IMR-90 (cell line): ENCODE measurements around the gene MAPK13. TPM values are rescaled to one million over a fixed set of nuclear protein-coding genes. Genes with fewer than 3 reads are reported as not detected.

ENCODE experiments used
- ATAC-seq: fragments of 200-7000 bp; cut with Tn5 transposase; 2 replicates; pipeline ENCODE4 v1.9.1; 2020; ENCODE audit warnings: low read depth, mild to moderate bottlenecking, moderate library complexity
- BruUV-seq: library from RNA; stranded (reverse); fragments of 400-500 nt; replicated peaks from 2 replicates; lab custom pipeline; 2021; lab: Mats Ljungman, UMichigan
- CTCF ChIA-PET: fragments of 300-600 bp; formaldehyde crosslinking; extraction: SDS; loops from one replicate; lab custom pipeline; 2021; ENCODE audit warnings: antibody characterized with exemption; lab: Yijun Ruan, JAX
- POLR2A ChIA-PET: fragments of 300-600 bp; sonication (Branson Sonifier 250); formaldehyde crosslinking; loops from one replicate; lab custom pipeline; 2022; ENCODE audit warnings: antibody characterized with exemption; ENCODE audit not compliant: unreplicated experiment; lab: Charles Lee
- DNase-seq: peaks from one replicate; pipeline ENCODE4 v3.0.0; 2013
- H2AFZ ChIP-seq: replicated peaks from 2 replicates; pipeline ENCODE3; 2013; ENCODE audit warnings: low read length, mild to moderate bottlenecking; ENCODE audit not compliant: poor library complexity
- H2AK5ac ChIP-seq: 2 replicates; pipeline ENCODE4 v1.6.1; 2013; ENCODE audit warnings: low read depth, low read length, inconsistent platforms
- H2AK9ac ChIP-seq: replicated peaks from 2 replicates; pipeline ENCODE3; 2013; ENCODE audit warnings: mild to moderate bottlenecking, low read depth, low read length, moderate library complexity; ENCODE audit not compliant: poor library complexity
- H2BK120ac ChIP-seq: 2 replicates; pipeline ENCODE4 v1.6.1; 2013; ENCODE audit warnings: low read depth, low read length, inconsistent platforms
- H2BK15ac ChIP-seq: 3 replicates; pipeline ENCODE4 v1.6.1; 2013; ENCODE audit warnings: low read depth, low read length, inconsistent platforms
- H2BK20ac ChIP-seq: 2 replicates; pipeline ENCODE4 v1.6.1; 2013; ENCODE audit warnings: low read depth, mild to moderate bottlenecking, inconsistent platforms, low read length, moderate library complexity
- H2BK5ac ChIP-seq: 2 replicates; pipeline ENCODE4 v1.6.1; 2013; ENCODE audit warnings: mild to moderate bottlenecking, low read depth, low read length, inconsistent platforms; ENCODE audit not compliant: poor library complexity, severe bottlenecking
- H3K14ac ChIP-seq: replicated peaks from 2 replicates; pipeline ENCODE4 v1.6.1; 2013; ENCODE audit warnings: low read depth, low read length, inconsistent platforms
- H3K18ac ChIP-seq: 2 replicates; pipeline ENCODE4 v1.6.1; 2013; ENCODE audit warnings: low read depth, low read length, control low read depth
- H3K23ac ChIP-seq: 2 replicates; pipeline ENCODE4 v1.6.1; 2013; ENCODE audit warnings: low read depth, low read length, inconsistent platforms
- H3K27ac ChIP-seq: 2 replicates; pipeline ENCODE4 v1.5.1; 2013; ENCODE audit warnings: mild to moderate bottlenecking, control low read depth, low read length; ENCODE audit not compliant: insufficient read depth
- H3K27me3 ChIP-seq: 2 replicates; pipeline ENCODE4 v1.6.1; 2013; ENCODE audit warnings: low read length; ENCODE audit not compliant: control insufficient read depth, insufficient read depth
- H3K36me3 ChIP-seq: 2 replicates; pipeline ENCODE4 v1.6.1; 2013; ENCODE audit warnings: low read length, mixed read lengths; ENCODE audit not compliant: control insufficient read depth, insufficient read depth
- H3K4ac ChIP-seq: 2 replicates; pipeline ENCODE4 v1.6.1; 2013; ENCODE audit warnings: low read depth, low read length, inconsistent platforms
- H3K4me1 ChIP-seq: 2 replicates; pipeline ENCODE4 v1.6.1; 2013; ENCODE audit warnings: low read length, mixed read lengths; ENCODE audit not compliant: control insufficient read depth, insufficient read depth
- H3K4me2 ChIP-seq: 2 replicates; pipeline ENCODE4 v1.6.1; 2013; ENCODE audit warnings: low read depth, mild to moderate bottlenecking, control low read depth, low read length, moderate library complexity
- H3K4me3 ChIP-seq: 2 replicates; pipeline ENCODE4 v1.5.1; 2013; ENCODE audit warnings: low read depth, mild to moderate bottlenecking, control low read depth, low read length, moderate library complexity; ENCODE audit not compliant: insufficient read depth
- H3K56ac ChIP-seq: 2 replicates; pipeline ENCODE4 v1.6.1; 2013; ENCODE audit warnings: low read length, inconsistent platforms; ENCODE audit not compliant: insufficient read depth; ENCODE audit errors: extremely low read depth
- H3K79me1 ChIP-seq, 2 experiments: 2 replicates each; pipeline ENCODE4 v1.6.1; 2013; ENCODE audit warnings: low read length in 2 of 2, inconsistent platforms in 1 of 2, low read depth in 1 of 2
- H3K9ac ChIP-seq: 2 replicates; pipeline ENCODE4 v1.6.1; 2013; ENCODE audit warnings: low read depth, low read length, control low read depth
- H3K9me1 ChIP-seq: 2 replicates; pipeline ENCODE4 v1.6.1; 2013; ENCODE audit warnings: low read length, inconsistent platforms; ENCODE audit not compliant: insufficient read depth
- H3K9me3 ChIP-seq: 2 replicates; pipeline ENCODE4 v1.6.1; 2013; ENCODE audit warnings: low read length; ENCODE audit not compliant: control insufficient read depth, insufficient read depth
- H4K20me1 ChIP-seq: 2 replicates; pipeline ENCODE4 v1.6.1; 2013; ENCODE audit warnings: low read length, inconsistent platforms; ENCODE audit not compliant: insufficient read depth
- H4K5ac ChIP-seq: 2 replicates; pipeline ENCODE4 v1.6.1; 2013; ENCODE audit warnings: mild to moderate bottlenecking, low read depth, low read length, control low read depth
- H4K8ac ChIP-seq, 2 experiments: 2 replicates each; pipeline ENCODE4 v1.6.1; 2013; ENCODE audit warnings: low read depth in 2 of 2, low read length in 2 of 2, control low read depth in 1 of 2, inconsistent platforms in 1 of 2
- H4K91ac ChIP-seq: 2 replicates; pipeline ENCODE4 v1.6.1; 2013; ENCODE audit warnings: low read depth, low read length, inconsistent platforms; ENCODE audit not compliant: insufficient read depth
- BHLHE40 ChIP-seq: fragments of 150-350 bp; IDR thresholded peaks from 2 replicates; pipeline ENCODE4 v1.6.1; 2016; ENCODE audit warnings: mild to moderate bottlenecking, low read depth, low read length
- CEBPB ChIP-seq: IDR thresholded peaks from 2 replicates; pipeline ENCODE4 v1.6.1; 2012; ENCODE audit warnings: low read depth, low read length, improper control_type of control experiment
- CHD1 ChIP-seq: IDR thresholded peaks from 2 replicates; pipeline ENCODE4 v1.6.1; 2012; ENCODE audit warnings: low read depth, low read length, improper control_type of control experiment
- FOS ChIP-seq: fragments of 150-350 bp; IDR thresholded peaks from 2 replicates; pipeline ENCODE4 v1.6.1; 2016; ENCODE audit warnings: low read depth, low read length
- MAFK ChIP-seq: IDR thresholded peaks from 2 replicates; pipeline ENCODE4 v1.6.1; 2012; ENCODE audit warnings: low read depth, low read length, improper control_type of control experiment
- MAZ ChIP-seq: IDR thresholded peaks from 2 replicates; pipeline ENCODE4 v1.6.1; 2012; ENCODE audit warnings: low read depth, mild to moderate bottlenecking, low read length, improper control_type of control experiment, moderate library complexity, borderline replicate concordance
- MXI1 ChIP-seq: IDR thresholded peaks from 2 replicates; pipeline ENCODE4 v1.6.1; 2012; ENCODE audit warnings: low read depth, mild to moderate bottlenecking, low read length, moderate library complexity, borderline replicate concordance
- NFE2L2 ChIP-seq: fragments of 150-350 bp; IDR thresholded peaks from 2 replicates; pipeline ENCODE4 v1.6.1; 2016; ENCODE audit warnings: low read depth, mild to moderate bottlenecking, low read length
- POLR2A ChIP-seq: IDR thresholded peaks from 2 replicates; pipeline ENCODE4 v1.6.1; 2012; ENCODE audit warnings: mild to moderate bottlenecking, low read depth, low read length
- RAD21 ChIP-seq: IDR thresholded peaks from 2 replicates; pipeline ENCODE4 v1.6.1; 2012; ENCODE audit warnings: low read length, improper control_type of control experiment
- RCOR1 ChIP-seq: IDR thresholded peaks from 2 replicates; pipeline ENCODE4 v1.6.1; 2012; ENCODE audit warnings: mild to moderate bottlenecking, low read length, improper control_type of control experiment; ENCODE audit not compliant: insufficient replicate concordance
- RFX5 ChIP-seq: IDR thresholded peaks from 2 replicates; pipeline ENCODE4 v1.8.0; 2012; ENCODE audit warnings: low read depth, mild to moderate bottlenecking, low read length, moderate library complexity
- SMC3 ChIP-seq: fragments of 150-350 bp; IDR thresholded peaks from 2 replicates; pipeline ENCODE4 v1.6.1; 2016; ENCODE audit warnings: low read depth, mild to moderate bottlenecking, antibody characterized with exemption, low read length, moderate library complexity
- WGBS, 2 experiments: methylation state at CpG; one replicate each; pipeline versions ENCODE4 v1.1.5 to v1.1.7; 2013; ENCODE audit warnings: missing lambda C conversion rate in 2 of 2; ENCODE audit not compliant: insufficient read length in 1 of 2; ENCODE audit errors: extremely low coverage in 2 of 2; 5-methylcytosine and 5-hydroxymethylcytosine counted together
- dilution Hi-C: fragments of 300-500 bp; cut with HindIII; formaldehyde crosslinking; loops from one replicate; pipeline ENCODE4 v1.14.3; 2018; ENCODE audit warnings: low sequenced_read_pairs; ENCODE audit not compliant: unreplicated experiment
- in situ Hi-C: fragments of 300-500 bp; cut with MboI; formaldehyde crosslinking; loops from 3 replicates; pipeline ENCODE4 v1.14.3; 2019; ENCODE audit warnings: low sequenced_read_pairs, inconsistent platforms, mixed read lengths
- intact Hi-C: fragments of 100-400 bp; cut with micrococcal nuclease; formaldehyde crosslinking; loops from 2 replicates; pipeline ENCODE4 v1.10.0; 2022
- polyA plus RNA-seq, 3 experiments: library from polyadenylated mRNA; depleted of rRNA; stranded (reverse); fragments of >200 nt; gene quantifications; 2 replicates each; pipeline ENCODE4 v1.2.3, GENCODE V29; 2012; ENCODE audit warnings: low replicate concordance in 1 of 3
- total RNA-seq: library from RNA; depleted of rRNA; stranded (reverse); fragments of >200 nt; gene quantifications from 2 replicates; pipeline ENCODE4 v1.2.3, GENCODE V29; 2012
- TF ChIP-seq, protein P1 (sequence below): conservative IDR thresholded peaks from 2 replicates; pipeline ENCODE4 v1.5.1; 2012; ENCODE audit warnings: mild to moderate bottlenecking, low read depth, low read length, improper control_type of control experiment
- TF ChIP-seq, protein P2 (sequence below): fragments of 150-350 bp; IDR thresholded peaks from 2 replicates; pipeline ENCODE4 v1.6.1; 2017; ENCODE audit warnings: mild to moderate bottlenecking, antibody characterized with exemption, low read length, low read depth
- TF ChIP-seq, protein P3 (sequence below): fragments of 150-350 bp; IDR thresholded peaks from 2 replicates; pipeline ENCODE4 v1.6.1; 2016; ENCODE audit warnings: low read depth, mild to moderate bottlenecking, low read length, moderate library complexity, borderline replicate concordance

The MAPK13 gene
- total and polyA plus RNA-seq, 2 of the 4 experiments (the other 2 are of a cell fraction) = 2.0 to 2.9 TPM

DNA sequence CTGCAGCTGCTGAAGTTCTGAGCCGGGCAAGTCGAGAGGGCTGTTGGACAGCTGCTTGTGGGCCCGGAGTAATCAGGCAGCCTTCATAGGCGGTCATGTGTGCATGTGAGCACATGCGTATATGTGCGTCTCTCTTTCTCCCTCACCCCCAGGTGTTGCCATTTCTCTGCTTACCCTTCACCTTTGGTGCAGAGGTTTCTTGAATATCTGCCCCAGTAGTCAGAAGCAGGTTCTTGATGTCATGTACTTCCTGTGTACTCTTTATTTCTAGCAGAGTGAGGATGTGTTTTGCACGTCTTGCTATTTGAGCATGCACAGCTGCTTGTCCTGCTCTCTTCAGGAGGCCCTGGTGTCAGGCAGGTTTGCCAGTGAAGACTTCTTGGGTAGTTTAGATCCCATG, 21.2 kb upstream of the MAPK13 start:
- H3K23ac ChIP-seq = no peak overlapping the region
- DNase-seq (no peak), ATAC-seq (no peak)
- no peak overlapping the region for H3K4me2 ChIP-seq
- no peak overlapping the region for H3K14ac ChIP-seq
- no peak overlapping the region for H2AK5ac ChIP-seq
- no TSS peak for BruUV-seq
- no peak overlapping the region for H2AFZ ChIP-seq
- H3K4me1 ChIP-seq = no peaks in the 10 kb centered on the region
- dilution Hi-C loops (no loop called here), in situ Hi-C loops (no loop called here), intact Hi-C loops (no loop called here)
- H3K79me1 ChIP-seq = peaks cover 0 to 12% of the 10 kb centered on the region in 2 experiments; a peak in 1 of 4 replicates
- no peak overlapping the region for H3K56ac ChIP-seq
- H3K9ac ChIP-seq = no peak overlapping the region
- no peak overlapping the region for H3K4ac ChIP-seq
- TF ChIP-seq RAD21 = no peak
- TF ChIP-seq, protein P1, sequence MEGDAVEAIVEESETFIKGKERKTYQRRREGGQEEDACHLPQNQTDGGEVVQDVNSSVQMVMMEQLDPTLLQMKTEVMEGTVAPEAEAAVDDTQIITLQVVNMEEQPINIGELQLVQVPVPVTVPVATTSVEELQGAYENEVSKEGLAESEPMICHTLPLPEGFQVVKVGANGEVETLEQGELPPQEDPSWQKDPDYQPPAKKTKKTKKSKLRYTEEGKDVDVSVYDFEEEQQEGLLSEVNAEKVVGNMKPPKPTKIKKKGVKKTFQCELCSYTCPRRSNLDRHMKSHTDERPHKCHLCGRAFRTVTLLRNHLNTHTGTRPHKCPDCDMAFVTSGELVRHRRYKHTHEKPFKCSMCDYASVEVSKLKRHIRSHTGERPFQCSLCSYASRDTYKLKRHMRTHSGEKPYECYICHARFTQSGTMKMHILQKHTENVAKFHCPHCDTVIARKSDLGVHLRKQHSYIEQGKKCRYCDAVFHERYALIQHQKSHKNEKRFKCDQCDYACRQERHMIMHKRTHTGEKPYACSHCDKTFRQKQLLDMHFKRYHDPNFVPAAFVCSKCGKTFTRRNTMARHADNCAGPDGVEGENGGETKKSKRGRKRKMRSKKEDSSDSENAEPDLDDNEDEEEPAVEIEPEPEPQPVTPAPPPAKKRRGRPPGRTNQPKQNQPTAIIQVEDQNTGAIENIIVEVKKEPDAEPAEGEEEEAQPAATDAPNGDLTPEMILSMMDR = no peak
- no peak for TF ChIP-seq POLR2A
- no peak for TF ChIP-seq FOS
- TF ChIP-seq, protein P2, sequence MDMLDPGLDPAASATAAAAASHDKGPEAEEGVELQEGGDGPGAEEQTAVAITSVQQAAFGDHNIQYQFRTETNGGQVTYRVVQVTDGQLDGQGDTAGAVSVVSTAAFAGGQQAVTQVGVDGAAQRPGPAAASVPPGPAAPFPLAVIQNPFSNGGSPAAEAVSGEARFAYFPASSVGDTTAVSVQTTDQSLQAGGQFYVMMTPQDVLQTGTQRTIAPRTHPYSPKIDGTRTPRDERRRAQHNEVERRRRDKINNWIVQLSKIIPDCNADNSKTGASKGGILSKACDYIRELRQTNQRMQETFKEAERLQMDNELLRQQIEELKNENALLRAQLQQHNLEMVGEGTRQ = no peak
- TF ChIP-seq MXI1 = no peak
- no peak for TF ChIP-seq RFX5
- TF ChIP-seq MAZ = no peak
- TF ChIP-seq, protein P3, sequence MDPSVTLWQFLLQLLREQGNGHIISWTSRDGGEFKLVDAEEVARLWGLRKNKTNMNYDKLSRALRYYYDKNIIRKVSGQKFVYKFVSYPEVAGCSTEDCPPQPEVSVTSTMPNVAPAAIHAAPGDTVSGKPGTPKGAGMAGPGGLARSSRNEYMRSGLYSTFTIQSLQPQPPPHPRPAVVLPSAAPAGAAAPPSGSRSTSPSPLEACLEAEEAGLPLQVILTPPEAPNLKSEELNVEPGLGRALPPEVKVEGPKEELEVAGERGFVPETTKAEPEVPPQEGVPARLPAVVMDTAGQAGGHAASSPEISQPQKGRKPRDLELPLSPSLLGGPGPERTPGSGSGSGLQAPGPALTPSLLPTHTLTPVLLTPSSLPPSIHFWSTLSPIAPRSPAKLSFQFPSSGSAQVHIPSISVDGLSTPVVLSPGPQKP = no peak
- TF ChIP-seq SMC3 = no peak
- no peak for TF ChIP-seq RCOR1
- no peak for TF ChIP-seq MAFK
- no peak for TF ChIP-seq CHD1
- no peak for TF ChIP-seq BHLHE40
- no peak for TF ChIP-seq CEBPB
- TF ChIP-seq NFE2L2 = no peak
- no peaks in the 10 kb centered on the region for H3K27me3 ChIP-seq
- H3K9me3 ChIP-seq = no peaks in the 10 kb centered on the region
- no peak overlapping the region for H4K8ac ChIP-seq
- no peak overlapping the region for H3K18ac ChIP-seq
- peaks cover 3% of the 10 kb centered on the region; the same call in 1 of the 2 replicates for H4K20me1 ChIP-seq
- no peak overlapping the region for H4K5ac ChIP-seq
- H3K4me3 ChIP-seq = no peak overlapping the region
- H4K91ac ChIP-seq = no peak overlapping the region
- CTCF ChIA-PET = no interaction called here
- WGBS, 2 experiments = 87% methylated on average over 3 of the region's 7 CpGs; no CpG with 5 or more reads in 1 of the 2 experiments
- no peak overlapping the region for H2BK20ac ChIP-seq
- no peaks in the 10 kb centered on the region; the same call in 1 of the 2 replicates for H3K9me1 ChIP-seq
- POLR2A ChIA-PET = no interaction called here
- no peak overlapping the region for H2BK15ac ChIP-seq
- no peak overlapping the region for H2BK5ac ChIP-seq
- peaks cover 26% of the 10 kb centered on the region for H3K36me3 ChIP-seq
- no peak overlapping the region for H2BK120ac ChIP-seq
- H3K27ac ChIP-seq = no peak overlapping the region
- no peak overlapping the region for H2AK9ac ChIP-seq
